ENCODE results near the gene STAC3. TPM values are rescaled to one million over a fixed set of nuclear protein-coding genes. Genes with fewer than 3 reads are reported as not detected.

Gene STAC3
- total and polyA plus RNA-seq, 9 of the 15 experiments (the other 6 are each of a cell fraction or from before 2014, with no cell fraction given) = 0.45 to 6.4 (median 3.3) TPM

- TF ChIP-seq, protein P1, sequence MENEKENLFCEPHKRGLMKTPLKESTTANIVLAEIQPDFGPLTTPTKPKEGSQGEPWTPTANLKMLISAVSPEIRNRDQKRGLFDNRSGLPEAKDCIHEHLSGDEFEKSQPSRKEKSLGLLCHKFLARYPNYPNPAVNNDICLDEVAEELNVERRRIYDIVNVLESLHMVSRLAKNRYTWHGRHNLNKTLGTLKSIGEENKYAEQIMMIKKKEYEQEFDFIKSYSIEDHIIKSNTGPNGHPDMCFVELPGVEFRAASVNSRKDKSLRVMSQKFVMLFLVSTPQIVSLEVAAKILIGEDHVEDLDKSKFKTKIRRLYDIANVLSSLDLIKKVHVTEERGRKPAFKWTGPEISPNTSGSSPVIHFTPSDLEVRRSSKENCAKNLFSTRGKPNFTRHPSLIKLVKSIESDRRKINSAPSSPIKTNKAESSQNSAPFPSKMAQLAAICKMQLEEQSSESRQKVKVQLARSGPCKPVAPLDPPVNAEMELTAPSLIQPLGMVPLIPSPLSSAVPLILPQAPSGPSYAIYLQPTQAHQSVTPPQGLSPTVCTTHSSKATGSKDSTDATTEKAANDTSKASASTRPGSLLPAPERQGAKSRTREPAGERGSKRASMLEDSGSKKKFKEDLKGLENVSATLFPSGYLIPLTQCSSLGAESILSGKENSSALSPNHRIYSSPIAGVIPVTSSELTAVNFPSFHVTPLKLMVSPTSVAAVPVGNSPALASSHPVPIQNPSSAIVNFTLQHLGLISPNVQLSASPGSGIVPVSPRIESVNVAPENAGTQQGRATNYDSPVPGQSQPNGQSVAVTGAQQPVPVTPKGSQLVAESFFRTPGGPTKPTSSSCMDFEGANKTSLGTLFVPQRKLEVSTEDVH (IDR thresholded peaks at IDR 0.05; ENCODE audit: low read depth, partially characterized antibody) = no peak
- TF ChIP-seq, protein P2, sequence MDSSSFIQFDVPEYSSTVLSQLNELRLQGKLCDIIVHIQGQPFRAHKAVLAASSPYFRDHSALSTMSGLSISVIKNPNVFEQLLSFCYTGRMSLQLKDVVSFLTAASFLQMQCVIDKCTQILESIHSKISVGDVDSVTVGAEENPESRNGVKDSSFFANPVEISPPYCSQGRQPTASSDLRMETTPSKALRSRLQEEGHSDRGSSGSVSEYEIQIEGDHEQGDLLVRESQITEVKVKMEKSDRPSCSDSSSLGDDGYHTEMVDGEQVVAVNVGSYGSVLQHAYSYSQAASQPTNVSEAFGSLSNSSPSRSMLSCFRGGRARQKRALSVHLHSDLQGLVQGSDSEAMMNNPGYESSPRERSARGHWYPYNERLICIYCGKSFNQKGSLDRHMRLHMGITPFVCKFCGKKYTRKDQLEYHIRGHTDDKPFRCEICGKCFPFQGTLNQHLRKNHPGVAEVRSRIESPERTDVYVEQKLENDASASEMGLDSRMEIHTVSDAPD (CRISPR knock-in tag; IDR thresholded peaks at IDR 0.05) = no peak
- TF ChIP-seq ZNF551 (CRISPR knock-in tag; IDR thresholded peaks at IDR 0.05) = no peak
- TF ChIP-seq FUS (optimal IDR thresholded peaks at IDR 0.05; ENCODE audit: low read depth, low read length) = no peak
- TF ChIP-seq, protein P3, sequence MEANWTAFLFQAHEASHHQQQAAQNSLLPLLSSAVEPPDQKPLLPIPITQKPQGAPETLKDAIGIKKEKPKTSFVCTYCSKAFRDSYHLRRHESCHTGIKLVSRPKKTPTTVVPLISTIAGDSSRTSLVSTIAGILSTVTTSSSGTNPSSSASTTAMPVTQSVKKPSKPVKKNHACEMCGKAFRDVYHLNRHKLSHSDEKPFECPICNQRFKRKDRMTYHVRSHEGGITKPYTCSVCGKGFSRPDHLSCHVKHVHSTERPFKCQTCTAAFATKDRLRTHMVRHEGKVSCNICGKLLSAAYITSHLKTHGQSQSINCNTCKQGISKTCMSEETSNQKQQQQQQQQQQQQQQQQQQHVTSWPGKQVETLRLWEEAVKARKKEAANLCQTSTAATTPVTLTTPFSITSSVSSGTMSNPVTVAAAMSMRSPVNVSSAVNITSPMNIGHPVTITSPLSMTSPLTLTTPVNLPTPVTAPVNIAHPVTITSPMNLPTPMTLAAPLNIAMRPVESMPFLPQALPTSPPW (CRISPR knock-in tag; IDR thresholded peaks at IDR 0.05) = no peak
- TF ChIP-seq JUND (IDR thresholded peaks at IDR 0.05; ENCODE audit: borderline replicate concordance, low read depth, low read length) = peak; percentile 56; the same call in 1 of the 2 replicates
- TF ChIP-seq JUND (tag; IDR thresholded peaks at IDR 0.05; ENCODE audit: borderline replicate concordance, low read depth, low read length) = no peak; the same call in 2 of the 3 replicates
- TF ChIP-seq ZNF398 (CRISPR knock-in tag; IDR thresholded peaks at IDR 0.05) = no peak
- TF ChIP-seq SMARCC2 (IDR thresholded peaks at IDR 0.05; ENCODE audit: low read depth) = no peak
- no peak for TF ChIP-seq FOXM1 (IDR thresholded peaks at IDR 0.05; ENCODE audit: low read depth)
- no peak for TF ChIP-seq FOXM1 (CRISPR knock-in tag; IDR thresholded peaks at IDR 0.05; ENCODE audit: low read depth)
- no peak for TF ChIP-seq NCOA4 (IDR thresholded peaks at IDR 0.05; ENCODE audit: partially characterized antibody)
- TF ChIP-seq RBBP5 (IDR thresholded peaks at IDR 0.05; ENCODE audit: borderline replicate concordance, insufficient read depth, low read length, poor library complexity, severe bottlenecking) = no peak
- TF ChIP-seq TEAD1 (CRISPR knock-in tag; IDR thresholded peaks at IDR 0.05) = peak in 1 of 2 experiments; percentile 57; a peak in 1 of 4 replicates
- no peak for TF ChIP-seq ILK (tag; IDR thresholded peaks at IDR 0.05; ENCODE audit: borderline replicate concordance, low read depth)
- peak in 1 of 2 experiments; percentile 81; a peak in 2 of 4 replicates for TF ChIP-seq HDAC1 (IDR thresholded peaks at IDR 0.05)
These were observed 10.7 kb downstream of the STAC3 start (continued) for GRCh38 chr12:57240066-57240921.
